ENCODE results near the gene VEGFA.
A peak's percentile ranks its signal among the peaks of the same experiment; 100 is the strongest.

Gene VEGFA

DNA sequence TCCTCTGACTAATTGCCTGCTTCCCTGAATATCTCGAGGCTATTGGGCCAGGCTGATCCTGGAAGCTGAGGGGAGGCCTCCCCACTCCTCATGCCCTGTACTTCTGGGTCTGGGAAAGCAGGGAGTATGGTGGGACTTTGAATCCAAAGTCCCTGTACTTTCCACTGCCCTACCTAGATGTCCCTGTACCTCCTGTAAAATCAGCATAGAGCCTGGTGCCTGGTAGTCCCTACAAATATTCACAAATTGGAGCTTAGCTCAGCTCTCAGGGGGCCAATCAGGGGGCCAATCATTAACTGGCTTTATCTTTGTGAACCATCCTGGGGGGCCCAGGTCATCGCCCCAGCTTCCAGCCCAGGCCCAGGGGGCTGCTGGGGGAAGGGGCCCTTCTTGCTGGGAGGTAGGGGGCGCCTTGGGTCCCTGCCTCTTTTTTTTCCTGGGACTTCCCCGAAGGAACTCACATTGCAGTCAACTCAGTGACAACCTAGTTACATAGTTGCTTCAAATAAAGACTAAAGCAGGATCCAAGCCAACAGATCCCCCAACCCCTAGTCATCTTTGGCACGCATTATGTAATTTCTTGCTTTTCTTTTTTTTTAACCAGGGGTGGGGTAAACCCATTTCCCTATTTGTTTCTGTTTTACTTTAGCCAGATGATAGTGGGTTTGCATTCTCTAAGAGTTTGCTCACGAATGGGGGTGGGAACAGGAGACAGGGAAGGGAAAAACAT lies 6.9 kb upstream of the VEGFA start:
- peak; percentile 16 for DNase-seq (ENCODE audit: low read depth)
- TF ChIP-seq CTCF (IDR thresholded peaks at IDR 0.05; ENCODE audit: control insufficient read depth, insufficient read depth, low read depth, low read length, missing control alignments): no peak
- H3K4me3 ChIP-seq (ENCODE audit: control insufficient read depth, low read depth, low read length): no peak overlapping the region

DNA sequence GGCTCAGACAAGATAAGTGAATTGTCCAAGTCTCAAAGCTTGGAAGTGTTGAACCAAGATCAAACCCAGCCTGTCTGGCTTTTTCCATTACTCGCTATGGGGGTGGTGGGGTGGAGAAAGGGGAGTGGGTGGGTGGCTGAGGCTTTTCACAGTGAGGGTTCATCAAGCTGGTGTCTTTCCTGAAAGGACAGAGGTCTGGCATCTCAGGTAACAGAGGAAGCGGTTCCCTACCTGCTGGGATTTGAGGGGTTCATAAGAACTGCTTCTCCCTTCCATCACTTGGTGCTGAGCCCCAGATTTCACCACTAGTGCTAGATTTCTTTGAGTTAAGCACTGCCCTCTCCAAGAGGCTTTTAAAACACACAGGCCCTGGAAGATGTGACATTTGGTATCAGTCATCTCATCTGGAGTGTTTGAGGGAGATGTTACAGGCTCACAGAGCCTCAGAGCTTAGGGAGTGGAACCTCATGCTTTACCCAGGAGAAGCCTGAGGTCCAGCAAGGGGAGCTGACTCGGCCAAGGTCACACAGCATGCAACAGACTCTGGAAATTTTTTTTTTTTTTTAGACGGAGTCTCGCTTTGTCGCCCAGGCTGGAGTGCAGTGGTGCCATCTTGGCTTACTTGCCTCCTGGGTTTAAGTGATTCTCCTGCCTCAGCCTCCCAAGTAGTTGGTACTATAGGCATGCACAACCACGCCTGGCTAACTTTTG lies 6.0 kb upstream of the VEGFA start:
- no peak for TF ChIP-seq CTCF (IDR thresholded peaks at IDR 0.05; ENCODE audit: control insufficient read depth, insufficient read depth, low read depth, low read length, missing control alignments)
- no peak overlapping the region for H3K4me3 ChIP-seq (ENCODE audit: control insufficient read depth, low read depth, low read length)
- DNase-seq (ENCODE audit: low read depth): no peak

- no peak for TF ChIP-seq CTCF (IDR thresholded peaks at IDR 0.05; ENCODE audit: control insufficient read depth, insufficient read depth, low read depth, low read length, missing control alignments)
- H3K4me3 ChIP-seq (ENCODE audit: control insufficient read depth, low read depth, low read length): no peak overlapping the region
- no peak for DNase-seq (ENCODE audit: low read depth)
Measured at GRCh38 chr6:43764772-43765171, 5.2 kb upstream of the VEGFA start.

GRCh38 chr6:43765776-43766499 lies 4.1 kb upstream of the VEGFA start:
- no peak overlapping the region for H3K4me3 ChIP-seq (ENCODE audit: control insufficient read depth, low read depth, low read length)
- DNase-seq (ENCODE audit: low read depth): no peak
- TF ChIP-seq CTCF (IDR thresholded peaks at IDR 0.05; ENCODE audit: control insufficient read depth, insufficient read depth, low read depth, low read length, missing control alignments): no peak

- H3K4me3 ChIP-seq (ENCODE audit: control insufficient read depth, low read depth, low read length): no peak overlapping the region
- no peak for DNase-seq (ENCODE audit: low read depth)
- TF ChIP-seq CTCF (IDR thresholded peaks at IDR 0.05; ENCODE audit: control insufficient read depth, insufficient read depth, low read depth, low read length, missing control alignments): no peak
Measured at GRCh38 chr6:43766500-43766853, 3.5 kb upstream of the VEGFA start.

GRCh38 chr6:43766964-43767461 lies 3.0 kb upstream of the VEGFA start:
- DNase-seq (ENCODE audit: low read depth): no peak
- TF ChIP-seq CTCF (IDR thresholded peaks at IDR 0.05; ENCODE audit: control insufficient read depth, insufficient read depth, low read depth, low read length, missing control alignments): no peak
- H3K4me3 ChIP-seq (ENCODE audit: control insufficient read depth, low read depth, low read length): no peak overlapping the region
